A549 (cell line): ENCODE measurements around the gene SLC1A3. TPM values are rescaled to one million over a fixed set of nuclear protein-coding genes. Genes with fewer than 3 reads are reported as not detected.

Experiments
- ATAC-seq, 2 experiments: fragments of 200-7000 bp in 1 of 2; fragments of >200 bp in 1 of 2; cut with Nextera tagmentation in 1 of 2; cut with Tn5 transposase in 1 of 2; 3 replicates each; pipeline versions ENCODE4 v1.8.0 to v1.9.1; 2018 to 2020; ENCODE audit warnings: mild to moderate bottlenecking in 1 of 2, moderate library complexity in 1 of 2
- CTCF ChIA-PET: fragments of 300-600 bp; sonication (Branson Sonifier 250); formaldehyde crosslinking; extraction: SDS; loops from one replicate; lab custom pipeline; 2021; ENCODE audit warnings: antibody characterized with exemption, inconsistent platforms; lab: Yijun Ruan, JAX
- POLR2A ChIA-PET: fragments of 350-600 bp; formaldehyde crosslinking; extraction: SDS; loops from one replicate; lab custom pipeline; 2021; ENCODE audit warnings: antibody characterized with exemption, inconsistent platforms; lab: Yijun Ruan, JAX
- DNase-seq, 2 experiments: peaks; one replicate each; pipeline versions ENCODE4 v3.0.0 to v3.0.0-alpha.2; 2011 to 2016; ENCODE audit warnings: low read depth in 1 of 2, low spot score in 1 of 2
- FAIRE-seq: peaks from 2 replicates; lab custom pipeline; 2011; peaks lifted over from hg19 to GRCh38; lab: Jason Lieb, UNC
- H3K27ac ChIP-seq, 2 experiments: fragments of >200 bp; sonication (Bioruptor Twin); formaldehyde crosslinking; 3 replicates each; pipeline ENCODE4 v1.5.1; 2016 to 2017
- H3K4me1 ChIP-seq: fragments of >200 bp; sonication (Bioruptor Twin); formaldehyde crosslinking; 3 replicates; pipeline ENCODE4 v1.6.1; 2016
- H3K4me2 ChIP-seq: fragments of >200 bp; sonication (Bioruptor Twin); formaldehyde crosslinking; 3 replicates; pipeline ENCODE4 v1.6.1; 2016
- H3K4me3 ChIP-seq: fragments of >200 bp; sonication (Bioruptor Twin); formaldehyde crosslinking; 3 replicates; pipeline ENCODE4 v1.5.1; 2016
- H3K9me3 ChIP-seq: fragments of >200 bp; sonication (Bioruptor Twin); formaldehyde crosslinking; 3 replicates; pipeline ENCODE4 v1.6.1; 2016
- CBX2 ChIP-seq: fragments of 200-600 bp; sonication (generic); IDR thresholded peaks from 2 replicates; pipeline ENCODE4 v1.6.1; 2016; ENCODE audit warnings: low read depth, mild to moderate bottlenecking, borderline replicate concordance
- CEBPB ChIP-seq, 2 experiments: fragments of >200 bp in 1 of 2; sonication (Bioruptor Twin) in 1 of 2; formaldehyde crosslinking in 1 of 2; IDR thresholded peaks; 2 replicates each; pipeline ENCODE4 v1.6.1; 2012 to 2016
- EHF ChIP-seq: fragments of 250-450 bp; sonication (Bioruptor Pico); IDR thresholded peaks from 2 replicates; pipeline ENCODE4 v1.5.0; 2020; ENCODE audit warnings: mild to moderate bottlenecking
- FOXS1 ChIP-seq: fragments of 250-450 bp; sonication (Bioruptor Pico); IDR thresholded peaks from 2 replicates; pipeline ENCODE4 v1.5.0; 2020; ENCODE audit warnings: mild to moderate bottlenecking, moderate library complexity
- GATA3 ChIP-seq: IDR thresholded peaks from 2 replicates; pipeline ENCODE4 v1.6.1; 2012; ENCODE audit warnings: borderline replicate concordance
- HOXA7 ChIP-seq: fragments of 250-450 bp; sonication (Bioruptor Pico); IDR thresholded peaks from 2 replicates; pipeline ENCODE4 v1.5.0; 2020; ENCODE audit warnings: mild to moderate bottlenecking, moderate library complexity
- JUN ChIP-seq, 2 experiments: fragments of >200 bp; sonication (Bioruptor Twin); formaldehyde crosslinking; IDR thresholded peaks; 2 replicates in 1 of 2; 3 replicates in 1 of 2; pipeline ENCODE4 v1.6.1; 2016 to 2017
- JUNB ChIP-seq: fragments of >200 bp; sonication (Bioruptor Twin); formaldehyde crosslinking; IDR thresholded peaks from 2 replicates; pipeline ENCODE4 v1.6.1; 2016
- KDM5A ChIP-seq: fragments of 200-600 bp; sonication (generic); IDR thresholded peaks from 2 replicates; pipeline ENCODE4 v1.6.1; 2016; ENCODE audit warnings: antibody characterized with exemption, mild to moderate bottlenecking
- NPAS2 ChIP-seq: fragments of 250-450 bp; sonication (Bioruptor Pico); IDR thresholded peaks from 2 replicates; pipeline ENCODE4 v1.8.0; 2022; ENCODE audit warnings: mild to moderate bottlenecking, moderate library complexity, borderline replicate concordance
- POLR2AphosphoS2 ChIP-seq: conservative IDR thresholded peaks from 2 replicates; pipeline ENCODE4 v1.6.1; 2012; ENCODE audit warnings: low read length, improper control_type of control experiment, inconsistent platforms
- RAD21 ChIP-seq, 2 experiments: fragments of >200 bp in 1 of 2; sonication (Bioruptor Twin) in 1 of 2; formaldehyde crosslinking in 1 of 2; IDR thresholded peaks in 1 of 2; conservative IDR thresholded peaks in 1 of 2; 2 replicates in 1 of 2; 3 replicates in 1 of 2; pipeline ENCODE4 v1.6.1; 2012 to 2018; ENCODE audit warnings: inconsistent platforms in 1 of 2
- RFX5 ChIP-seq: fragments of 450-650 bp; IDR thresholded peaks from 2 replicates; pipeline ENCODE4 v1.7.1; 2014; ENCODE audit warnings: antibody characterized with exemption, mild to moderate bottlenecking, moderate library complexity
- RNF2 ChIP-seq: fragments of 200-600 bp; sonication (generic); IDR thresholded peaks from 2 replicates; pipeline ENCODE4 v1.6.1; 2016; ENCODE audit warnings: low read depth, mild to moderate bottlenecking, antibody characterized with exemption, moderate library complexity, borderline replicate concordance
- SMC3 ChIP-seq: fragments of >200 bp; sonication (Bioruptor Twin); formaldehyde crosslinking; IDR thresholded peaks from 3 replicates; pipeline ENCODE4 v1.6.1; 2018; ENCODE audit warnings: inconsistent platforms
- SREBF2 ChIP-seq: fragments of 450-650 bp; IDR thresholded peaks from 2 replicates; pipeline ENCODE4 v1.6.1; 2014; ENCODE audit warnings: mild to moderate bottlenecking, moderate library complexity
- ZFP36 ChIP-seq: fragments of 450-650 bp; IDR thresholded peaks from 2 replicates; pipeline ENCODE4 v1.6.1; 2014; ENCODE audit warnings: borderline replicate concordance; ENCODE audit not compliant: partially characterized antibody
- WGBS: methylation state at CpG from one replicate; pipeline ENCODE4 v1.1.6; 2017; ENCODE audit errors: missing lambda C conversion rate; 5-methylcytosine and 5-hydroxymethylcytosine counted together
- polyA plus RNA-seq, 4 experiments: library from polyadenylated mRNA; depleted of rRNA in 3 of 4; stranded (reverse); fragments of >200 nt; fragmentation: RNase III in 1 of 4; extraction: RNeasy Plus Mini Kit Qiagen cat#74134 plus additional on column Dnase treatment in 1 of 4; gene quantifications; 2 replicates in 3 of 4; 3 replicates in 1 of 4; pipeline ENCODE4 v1.2.3, GENCODE V29; 2011 to 2017
- TF ChIP-seq, protein P1 (sequence below): fragments of >200 bp; sonication (Bioruptor Twin); formaldehyde crosslinking; IDR thresholded peaks from 3 replicates; pipeline ENCODE4 v1.6.1; 2016
- TF ChIP-seq, protein P2 (sequence below): fragments of 200-600 bp; sonication (generic); IDR thresholded peaks from 2 replicates; pipeline ENCODE4 v1.6.1; 2016; ENCODE audit warnings: antibody characterized with exemption, mild to moderate bottlenecking, moderate library complexity
- TF ChIP-seq, protein P3 (sequence below): fragments of 250-450 bp; sonication (Bioruptor Pico); IDR thresholded peaks from 2 replicates; pipeline ENCODE4 v1.5.0; 2021; ENCODE audit warnings: mild to moderate bottlenecking, moderate library complexity, borderline replicate concordance

SLC1A3 gene
- polyA plus RNA-seq, 2 of the 4 experiments (the other 2 are of a cell fraction) = not detected

DNA sequence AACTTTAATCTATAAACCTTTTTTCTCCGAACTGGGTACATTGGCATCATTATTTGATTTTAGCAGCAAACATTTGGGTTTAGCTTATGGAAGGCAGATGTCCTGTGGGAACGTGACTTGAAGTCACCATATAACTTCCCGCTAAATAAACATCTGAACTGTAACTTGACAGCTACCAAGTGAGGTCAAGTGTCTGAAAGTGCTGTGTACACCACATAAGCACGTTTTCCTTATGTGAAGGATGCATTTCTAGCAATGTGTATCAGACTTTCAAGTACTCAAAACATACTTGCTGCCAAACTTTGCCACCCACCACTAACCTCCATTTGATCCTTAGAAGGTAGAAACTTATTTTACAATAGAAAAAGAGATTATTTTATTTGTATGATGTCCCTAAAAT lies 35.7 kb downstream of the SLC1A3 start:
- no peak for FAIRE-seq
- TF ChIP-seq ZFP36 (no peak), NPAS2 (CRISPR knock-in tag) (no peak), SMC3 (no peak), KDM5A (no peak)
- TF ChIP-seq, protein P1, sequence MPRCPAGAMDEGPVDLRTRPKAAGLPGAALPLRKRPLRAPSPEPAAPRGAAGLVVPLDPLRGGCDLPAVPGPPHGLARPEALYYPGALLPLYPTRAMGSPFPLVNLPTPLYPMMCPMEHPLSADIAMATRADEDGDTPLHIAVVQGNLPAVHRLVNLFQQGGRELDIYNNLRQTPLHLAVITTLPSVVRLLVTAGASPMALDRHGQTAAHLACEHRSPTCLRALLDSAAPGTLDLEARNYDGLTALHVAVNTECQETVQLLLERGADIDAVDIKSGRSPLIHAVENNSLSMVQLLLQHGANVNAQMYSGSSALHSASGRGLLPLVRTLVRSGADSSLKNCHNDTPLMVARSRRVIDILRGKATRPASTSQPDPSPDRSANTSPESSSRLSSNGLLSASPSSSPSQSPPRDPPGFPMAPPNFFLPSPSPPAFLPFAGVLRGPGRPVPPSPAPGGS = no peak
- Histone ChIP-seq H3K27ac (no peak overlapping the region), H3K4me2 (no peak overlapping the region), H3K4me1 (no peaks in the 10 kb centered on the region), H3K9me3 (no peaks in the 10 kb centered on the region), H3K4me3 (no peak overlapping the region)
- WGBS = 0% methylated on average over 4 of the region's 4 CpGs
- ChIA-PET CTCF (interaction anchor here (0.5 to 1.3 kb wide), 2 partner anchors 18 to 28 kb away, joined by 3 read pairs; no protein-coding TSS in a partner anchor), POLR2A (no interaction called here)
- no peak for ATAC-seq
- DNase-seq = no peak

DNA sequence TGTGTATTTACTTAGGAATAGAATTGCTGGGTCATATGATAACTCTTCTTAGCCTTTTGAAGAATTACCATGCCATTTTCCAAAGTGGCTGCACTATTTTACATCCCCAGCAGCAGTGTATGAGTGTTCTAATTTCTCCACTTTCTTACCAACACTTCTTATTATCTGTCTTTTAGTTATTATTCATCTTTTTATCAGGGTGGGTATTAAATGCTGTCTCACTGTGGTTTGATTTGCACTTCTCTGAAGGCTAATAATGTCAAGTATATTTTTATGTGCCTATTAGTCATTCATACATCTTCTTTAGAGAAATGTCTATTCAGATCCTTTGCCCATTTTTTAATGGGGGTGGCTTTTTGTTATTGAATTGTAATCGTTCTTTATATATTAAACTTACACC lies 36.8 kb downstream of the SLC1A3 start:
- no peak overlapping the region for H3K4me2 ChIP-seq
- WGBS = 0% methylated on average over 1 of the region's 1 CpG
- CTCF ChIA-PET = no interaction called here
- TF ChIP-seq CEBPB (IDR thresholded peaks at IDR 0.05) (no peak), RFX5 (no peak), CBX2 (no peak), HOXA7 (CRISPR knock-in tag) (no peak), JUNB (no peak), POLR2AphosphoS2 (no peak), FOXS1 (CRISPR knock-in tag) (no peak), RAD21 (conservative IDR thresholded peaks at IDR 0.05 in 1 of 2, IDR thresholded peaks at IDR 0.05 in 1 of 2) (no peak), RNF2 (no peak), GATA3 (no peak), EHF (CRISPR knock-in tag) (no peak), JUN (IDR thresholded peaks at IDR 0.05) (no peak), SREBF2 (no peak)
- TF ChIP-seq, protein P2, sequence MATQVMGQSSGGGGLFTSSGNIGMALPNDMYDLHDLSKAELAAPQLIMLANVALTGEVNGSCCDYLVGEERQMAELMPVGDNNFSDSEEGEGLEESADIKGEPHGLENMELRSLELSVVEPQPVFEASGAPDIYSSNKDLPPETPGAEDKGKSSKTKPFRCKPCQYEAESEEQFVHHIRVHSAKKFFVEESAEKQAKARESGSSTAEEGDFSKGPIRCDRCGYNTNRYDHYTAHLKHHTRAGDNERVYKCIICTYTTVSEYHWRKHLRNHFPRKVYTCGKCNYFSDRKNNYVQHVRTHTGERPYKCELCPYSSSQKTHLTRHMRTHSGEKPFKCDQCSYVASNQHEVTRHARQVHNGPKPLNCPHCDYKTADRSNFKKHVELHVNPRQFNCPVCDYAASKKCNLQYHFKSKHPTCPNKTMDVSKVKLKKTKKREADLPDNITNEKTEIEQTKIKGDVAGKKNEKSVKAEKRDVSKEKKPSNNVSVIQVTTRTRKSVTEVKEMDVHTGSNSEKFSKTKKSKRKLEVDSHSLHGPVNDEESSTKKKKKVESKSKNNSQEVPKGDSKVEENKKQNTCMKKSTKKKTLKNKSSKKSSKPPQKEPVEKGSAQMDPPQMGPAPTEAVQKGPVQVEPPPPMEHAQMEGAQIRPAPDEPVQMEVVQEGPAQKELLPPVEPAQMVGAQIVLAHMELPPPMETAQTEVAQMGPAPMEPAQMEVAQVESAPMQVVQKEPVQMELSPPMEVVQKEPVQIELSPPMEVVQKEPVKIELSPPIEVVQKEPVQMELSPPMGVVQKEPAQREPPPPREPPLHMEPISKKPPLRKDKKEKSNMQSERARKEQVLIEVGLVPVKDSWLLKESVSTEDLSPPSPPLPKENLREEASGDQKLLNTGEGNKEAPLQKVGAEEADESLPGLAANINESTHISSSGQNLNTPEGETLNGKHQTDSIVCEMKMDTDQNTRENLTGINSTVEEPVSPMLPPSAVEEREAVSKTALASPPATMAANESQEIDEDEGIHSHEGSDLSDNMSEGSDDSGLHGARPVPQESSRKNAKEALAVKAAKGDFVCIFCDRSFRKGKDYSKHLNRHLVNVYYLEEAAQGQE = no peak
- TF ChIP-seq, protein P3, sequence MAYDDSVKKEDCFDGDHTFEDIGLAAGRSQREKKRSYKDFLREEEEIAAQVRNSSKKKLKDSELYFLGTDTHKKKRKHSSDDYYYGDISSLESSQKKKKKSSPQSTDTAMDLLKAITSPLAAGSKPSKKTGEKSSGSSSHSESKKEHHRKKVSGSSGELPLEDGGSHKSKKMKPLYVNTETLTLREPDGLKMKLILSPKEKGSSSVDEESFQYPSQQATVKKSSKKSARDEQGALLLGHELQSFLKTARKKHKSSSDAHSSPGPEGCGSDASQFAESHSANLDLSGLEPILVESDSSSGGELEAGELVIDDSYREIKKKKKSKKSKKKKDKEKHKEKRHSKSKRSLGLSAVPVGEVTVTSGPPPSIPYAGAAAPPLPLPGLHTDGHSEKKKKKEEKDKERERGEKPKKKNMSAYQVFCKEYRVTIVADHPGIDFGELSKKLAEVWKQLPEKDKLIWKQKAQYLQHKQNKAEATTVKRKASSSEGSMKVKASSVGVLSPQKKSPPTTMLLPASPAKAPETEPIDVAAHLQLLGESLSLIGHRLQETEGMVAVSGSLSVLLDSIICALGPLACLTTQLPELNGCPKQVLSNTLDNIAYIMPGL = no peak
- DNase-seq (no peak), ATAC-seq (no peak), FAIRE-seq (no peak)
- POLR2A ChIA-PET = no interaction called here
- no peak overlapping the region for H3K4me3 ChIP-seq
- H3K4me1 ChIP-seq = no peaks in the 10 kb centered on the region
- H3K9me3 ChIP-seq = no peaks in the 10 kb centered on the region
- H3K27ac ChIP-seq = no peak overlapping the region
